CD4-positive, alpha-beta T cell treated with Interleukin-6 for 4 hours (primary cell): ENCODE data around the gene PLEKHG4B.
"Not testable (repeated sequence)": the region's sequence is repeated elsewhere in the genome, so short reads cannot be mapped to it uniquely, and the experiment has no call there.

ENCODE experiments used
- DNase-seq: peaks from one replicate; pipeline ENCODE4 v3.0.0-alpha.2; 2020; ENCODE audit warnings: mixed read lengths

PLEKHG4B gene

DNA sequence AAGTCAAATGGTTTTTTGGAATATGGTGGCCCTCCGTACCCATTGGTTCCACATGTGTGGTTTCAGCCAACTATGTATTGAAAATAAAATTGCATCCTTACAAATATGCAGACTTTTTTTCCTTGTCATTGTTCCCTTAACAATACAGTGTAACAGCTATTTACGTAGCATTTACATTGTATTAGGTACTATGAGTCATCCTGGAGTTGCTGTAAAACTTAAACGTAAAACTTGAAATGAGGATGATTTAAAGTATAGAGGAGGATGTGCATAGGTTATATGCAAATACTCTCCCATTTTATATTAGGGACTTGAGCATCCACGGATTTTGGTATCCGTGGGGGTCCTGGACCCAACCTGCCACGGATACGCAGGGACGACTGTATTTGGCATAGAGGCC, 142.5 kb downstream of the PLEKHG4B start:
- DNase-seq: no peak

DNA sequence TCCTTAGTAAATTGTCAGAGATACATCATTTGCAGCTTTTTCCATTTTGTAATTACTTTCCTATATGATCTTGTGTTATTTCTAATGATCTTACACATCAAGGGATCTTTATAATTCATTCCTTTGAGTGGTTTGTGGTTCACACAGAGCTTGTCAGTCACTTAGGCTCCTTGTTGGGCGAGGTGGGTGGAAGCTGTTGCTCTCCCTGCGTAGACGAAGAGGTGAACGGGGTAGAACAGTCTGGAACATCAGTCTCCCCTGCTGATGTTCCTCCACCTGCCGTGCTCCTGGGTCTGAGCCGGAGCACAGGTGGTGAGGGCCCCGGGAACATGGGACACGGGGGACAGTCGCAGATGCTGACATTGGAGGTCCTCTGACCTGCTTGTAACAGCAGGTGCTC, 143.6 kb downstream of the PLEKHG4B start:
- not testable (repeated sequence) for DNase-seq

DNA sequence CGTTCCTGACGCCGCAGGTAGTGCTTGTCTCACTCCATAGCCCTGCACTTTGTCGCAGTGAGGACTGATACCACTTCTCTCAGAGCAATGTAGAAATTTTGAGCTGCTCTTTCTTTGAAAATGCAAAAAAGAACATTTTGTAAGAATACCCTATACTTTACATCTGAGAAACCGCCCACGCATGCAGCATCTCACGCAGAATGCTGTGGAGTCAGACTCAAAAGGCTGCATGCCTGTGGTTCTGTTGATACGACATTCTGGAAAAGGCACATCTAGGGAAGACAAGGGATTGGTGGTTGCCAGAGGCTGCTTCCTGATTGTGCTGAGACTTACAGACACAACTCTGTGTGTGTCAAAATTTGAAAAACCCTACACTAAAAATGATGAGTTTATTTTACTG, 146.0 kb downstream of the PLEKHG4B start:
- DNase-seq: not testable (repeated sequence)
